Activated gamma-delta T cell treated with anti-CD3 and anti-CD28 coated beads, Interleukin-2, amount 50 U/mL, for 16 hours (primary cell): Measurements from ENCODE around the gene TPRX1.
A peak's percentile ranks its signal among the peaks of the same experiment; 100 is the strongest.
"Not testable (repeated sequence)": the region's sequence is repeated elsewhere in the genome, so short reads cannot be mapped to it uniquely, and the experiment has no call there.

Source experiments
- DNase-seq: peaks from one replicate; pipeline ENCODE4 v3.0.0-alpha.2; 2020; ENCODE audit warnings: low read depth

The TPRX1 gene

GRCh38 chr19:47802521-47803043 lies 1.8 kb downstream of the TPRX1 start:
- no peak for DNase-seq

- DNase-seq: no peak
Observed at GRCh38 chr19:47801270-47801669, 3.1 kb downstream of the TPRX1 start.

- no peak for DNase-seq
Observed at GRCh38 chr19:47798904-47799266, 5.5 kb downstream of the TPRX1 start.

GRCh38 chr19:47797996-47798903 lies 6.1 kb downstream of the TPRX1 start:
- DNase-seq: no peak

- no peak for DNase-seq
Observed at GRCh38 chr19:47796785-47797184, 7.6 kb downstream of the TPRX1 start.

- no peak for DNase-seq
Observed at GRCh38 chr19:47794526-47794925, 9.8 kb downstream of the TPRX1 start.

GRCh38 chr19:47792616-47793015 lies 11.7 kb downstream of the TPRX1 start:
- no peak for DNase-seq

- peak; percentile 79 for DNase-seq
Observed at GRCh38 chr19:47790398-47790814, 13.9 kb downstream of the TPRX1 start.

GRCh38 chr19:47789811-47790210 lies 14.5 kb downstream of the TPRX1 start:
- DNase-seq: not testable (repeated sequence)

- DNase-seq: not testable (repeated sequence)
Observed at GRCh38 chr19:47787307-47787706, 17.0 kb downstream of the TPRX1 start.

- DNase-seq: no peak
Observed at GRCh38 chr19:47786566-47786965, 17.8 kb downstream of the TPRX1 start.

GRCh38 chr19:47781590-47782262 lies 22.6 kb downstream of the TPRX1 start:
- no peak for DNase-seq

- no peak for DNase-seq
Observed at GRCh38 chr19:47780215-47780551, 24.2 kb downstream of the TPRX1 start.

GRCh38 chr19:47779524-47780214 lies 24.7 kb downstream of the TPRX1 start:
- DNase-seq: no peak

- no peak for DNase-seq
Observed at GRCh38 chr19:47778954-47779351, 25.4 kb downstream of the TPRX1 start.

GRCh38 chr19:47778049-47778953 lies 26.1 kb downstream of the TPRX1 start, which contains the start of gene SELENOW:
Gene SELENOW, plus strand, starts transcription at chr19:47778703. Its CDS starts 83 bp downstream, at chr19:47778786.
- peak; percentile 59 for DNase-seq

- not testable (repeated sequence) for DNase-seq
Observed at GRCh38 chr19:47777245-47778048, 26.9 kb downstream of the TPRX1 start.

GRCh38 chr19:47776568-47776967 lies 27.8 kb downstream of the TPRX1 start:
- DNase-seq: no peak

- DNase-seq: not testable (repeated sequence)
Observed at GRCh38 chr19:47771291-47771690, 33.1 kb downstream of the TPRX1 start.

- no peak for DNase-seq
Observed at GRCh38 chr19:47769534-47769933, 34.8 kb downstream of the TPRX1 start.

GRCh38 chr19:47768604-47769003 lies 35.7 kb downstream of the TPRX1 start:
- DNase-seq: no peak
